Heart right ventricle (tissue), 16 donors: ENCODE measurements around the gene SEMA3G. TPM values are rescaled to one million over a fixed set of nuclear protein-coding genes. Genes with fewer than 3 reads are reported as not detected.

Source experiments
- ATAC-seq, 8 donors: fragments of 200-7000 bp; cut with Tn5 transposase; one replicate each; pipeline ENCODE4 v1.9.1; 2020; ENCODE audit warnings: mild to moderate bottlenecking in 8 of 8, moderate library complexity in 8 of 8, moderate number of reproducible peaks in 1 of 8
- DNase-seq, 2 donors: peaks; one replicate each; pipeline ENCODE4 v3.0.0-alpha.2; 2020
- H3K27ac ChIP-seq, 10 donors: fragments of 200-600 bp; sonication (generic) in 2 of 10; one replicate each; pipeline versions ENCODE4 v1.5.0 to v1.8.0; 2020 to 2022; ENCODE audit warnings: mild to moderate bottlenecking in 3 of 10
- H3K27me3 ChIP-seq, 7 donors: fragments of 200-600 bp; one replicate each; pipeline ENCODE4 v1.8.0; 2021 to 2022; ENCODE audit warnings: mild to moderate bottlenecking in 2 of 7
- H3K36me3 ChIP-seq, 9 donors: fragments of 200-600 bp; sonication (generic) in 1 of 9; one replicate each; pipeline versions ENCODE4 v1.5.0 to v1.8.0; 2020 to 2022; ENCODE audit warnings: mild to moderate bottlenecking in 2 of 9
- H3K4me1 ChIP-seq, 9 donors: fragments of 200-600 bp; sonication (generic) in 1 of 9; one replicate each; pipeline versions ENCODE4 v1.5.0 to v1.8.0; 2020 to 2022; ENCODE audit warnings: mild to moderate bottlenecking in 4 of 9
- H3K4me3 ChIP-seq, 10 donors: fragments of 200-600 bp; sonication (generic) in 2 of 10; one replicate each; pipeline versions ENCODE4 v1.5.0 to v1.8.0; 2020 to 2022; ENCODE audit warnings: mild to moderate bottlenecking in 7 of 10, moderate library complexity in 2 of 10
- H3K9me3 ChIP-seq, 11 donors: fragments of 200-600 bp in 10 of 11; sonication (generic) in 2 of 11; one replicate each; pipeline versions ENCODE4 v1.5.0 to v1.8.0; 2013 to 2022; ENCODE audit warnings: mild to moderate bottlenecking in 2 of 11, control low read depth in 1 of 11, moderate library complexity in 1 of 11
- WGBS, 2 donors: extraction: QIAGEN DNeasy Blood & Tissue Kit; methylation state at CpG; one replicate each; pipeline ENCODE4 v1.1.7; 2013; ENCODE audit warnings: inconsistent platforms in 1 of 2; 5-methylcytosine and 5-hydroxymethylcytosine counted together
- intact Hi-C, 10 donors: fragments of 100-400 bp; cut with DNase I; formaldehyde crosslinking; loops; one replicate each; pipeline versions ENCODE4 v1.11.1 to v1.14.2; 2022
- polyA plus RNA-seq, 2 donors: library from polyadenylated mRNA; stranded (reverse); fragments of 200-250 nt; gene quantifications; one replicate each; pipeline ENCODE4 v1.2.3, GENCODE V29; 2013
- total RNA-seq, 10 donors: library from RNA; stranded (reverse); fragmentation: NEBNext Ultra II Directional in 3 of 10; extraction: Animal tissue kit (Norgen Biotek cat#: 25700) in 3 of 10; gene quantifications; one replicate each; pipeline versions ENCODE4 v1.2.1 to v1.2.4, GENCODE V29; 2021 to 2023
- TF ChIP-seq, protein P1 (sequence below), 9 donors: fragments of 200-600 bp; sonication (generic) in 2 of 9; IDR thresholded peaks; one replicate each; pipeline versions ENCODE4 v1.5.0 to v1.8.0; 2021 to 2022; ENCODE audit warnings: antibody characterized with exemption in 9 of 9, mild to moderate bottlenecking in 5 of 9, moderate library complexity in 1 of 9
- donor health status: Arrhythmogenic right ventricular cardiomyopathy.
- donor health status: ischemic (EF 13 %, LVEDD 7.1; RV severe dilation, severe dysfunction).
- donor health status: healthy with polysubstance abuse.
- donor health status: DM: no; HTN: yes; CAD: no.
- donor health status: DM: no; HTN: no; CAD: no.
- donor health status: ischemic (EF 25% LVEDD 6.9; RV normal size, moderate dysfunction).
- donor health status: ischemic (EF 25% LVEDD 5.7; RV mildly dilated, moderate dysfunction).
- donor health status: healthy.
- donor health status: DM: yes; HTN: yes; CAD: no.
- donor health status: Ischemic cardiomyopathy.
- donor health status: ischemic (EF 35%, LVEDD 5.7; RV mildly dilated, moderate dysfunction).
- donor health status: nonischemic (EF 11% LVEDD 7.7; RV severe dilation, severe dysfunction).
- donor health status: DM: yes; HTN: yes; CAD: no.
- donor health status: PGD.
- donor health status: ischemic (EF 29% LVEDD 5.4; RV normal size, mild dysfunction).
- donor health status: nonischemic (EF 23%, LVEDD 6.1; RV moderate dilation, normal function).

The SEMA3G gene
- total and polyA plus RNA-seq, 12 donors, result 8.3 to 17.8 (median 15.0) TPM

DNA sequence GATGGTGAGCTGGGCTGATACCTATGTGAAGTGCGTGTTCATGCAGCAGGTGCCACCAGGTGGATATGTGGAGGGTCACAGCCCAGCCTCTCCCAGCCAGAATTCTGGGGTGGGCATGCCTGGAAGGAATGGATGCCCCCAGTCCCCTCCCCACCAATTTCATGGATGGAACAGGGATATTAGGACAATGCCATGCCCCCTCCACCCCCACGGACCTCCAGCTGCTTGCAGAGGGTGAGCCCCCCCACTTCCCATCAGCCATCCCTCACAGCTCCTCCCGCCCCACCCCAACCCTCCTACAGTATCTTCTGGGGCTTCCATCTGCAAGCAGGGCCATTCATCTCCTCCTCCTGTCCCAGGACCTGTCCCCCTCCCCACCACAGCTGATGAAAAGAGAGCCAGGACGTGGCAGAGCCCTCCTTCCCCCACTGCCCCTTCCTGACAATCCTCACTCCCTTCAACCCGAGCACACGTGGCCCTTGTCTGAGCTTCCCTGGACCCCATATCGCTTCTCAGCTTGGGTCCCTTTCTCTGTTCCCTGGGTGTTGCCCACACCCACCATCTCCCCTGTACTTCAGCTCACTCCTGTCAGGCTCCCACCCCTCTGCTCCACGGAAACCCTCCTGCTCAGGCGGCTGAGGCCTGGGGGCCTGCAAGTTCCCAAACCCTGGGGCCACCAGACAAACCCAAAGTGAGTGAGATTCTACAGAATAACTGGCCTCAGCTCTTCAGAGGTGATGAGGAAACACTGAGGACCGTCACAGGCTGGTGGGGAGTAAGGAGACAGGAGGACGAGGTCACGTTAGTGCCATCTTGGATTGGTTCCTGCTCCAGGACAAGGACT, 2.8 kb upstream of the SEMA3G start:
- TF ChIP-seq, protein P1, sequence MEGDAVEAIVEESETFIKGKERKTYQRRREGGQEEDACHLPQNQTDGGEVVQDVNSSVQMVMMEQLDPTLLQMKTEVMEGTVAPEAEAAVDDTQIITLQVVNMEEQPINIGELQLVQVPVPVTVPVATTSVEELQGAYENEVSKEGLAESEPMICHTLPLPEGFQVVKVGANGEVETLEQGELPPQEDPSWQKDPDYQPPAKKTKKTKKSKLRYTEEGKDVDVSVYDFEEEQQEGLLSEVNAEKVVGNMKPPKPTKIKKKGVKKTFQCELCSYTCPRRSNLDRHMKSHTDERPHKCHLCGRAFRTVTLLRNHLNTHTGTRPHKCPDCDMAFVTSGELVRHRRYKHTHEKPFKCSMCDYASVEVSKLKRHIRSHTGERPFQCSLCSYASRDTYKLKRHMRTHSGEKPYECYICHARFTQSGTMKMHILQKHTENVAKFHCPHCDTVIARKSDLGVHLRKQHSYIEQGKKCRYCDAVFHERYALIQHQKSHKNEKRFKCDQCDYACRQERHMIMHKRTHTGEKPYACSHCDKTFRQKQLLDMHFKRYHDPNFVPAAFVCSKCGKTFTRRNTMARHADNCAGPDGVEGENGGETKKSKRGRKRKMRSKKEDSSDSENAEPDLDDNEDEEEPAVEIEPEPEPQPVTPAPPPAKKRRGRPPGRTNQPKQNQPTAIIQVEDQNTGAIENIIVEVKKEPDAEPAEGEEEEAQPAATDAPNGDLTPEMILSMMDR (IDR thresholded peaks at IDR 0.05), result no peak
- Histone ChIP-seq H3K9me3 (no peaks in the 10 kb centered on the region), H3K36me3 (peaks cover 0 to 17% (median 0%) of the 10 kb centered on the region in 9 donors), H3K27ac (peak overlapping the region in 7 of 10 donors; percentile 38 to 99 (median 91)), H3K4me1 (peaks cover 3 to 54% (median 17%) of the 10 kb centered on the region in 9 donors), H3K27me3 (no peaks in the 10 kb centered on the region), H3K4me3 (no peak overlapping the region)
- ATAC-seq, result peak in 1 of 8 donors; percentile 3
- intact Hi-C loops, result loop anchor here in 7 of 10 donors (1.0 to 2.0 kb wide), 4 partner anchors 19 to 35 kb away; no protein-coding TSS in a partner anchor
- WGBS, 2 donors, result 40 to 49% methylated on average over 12 of the region's 12 CpGs
- DNase-seq, result no peak

DNA sequence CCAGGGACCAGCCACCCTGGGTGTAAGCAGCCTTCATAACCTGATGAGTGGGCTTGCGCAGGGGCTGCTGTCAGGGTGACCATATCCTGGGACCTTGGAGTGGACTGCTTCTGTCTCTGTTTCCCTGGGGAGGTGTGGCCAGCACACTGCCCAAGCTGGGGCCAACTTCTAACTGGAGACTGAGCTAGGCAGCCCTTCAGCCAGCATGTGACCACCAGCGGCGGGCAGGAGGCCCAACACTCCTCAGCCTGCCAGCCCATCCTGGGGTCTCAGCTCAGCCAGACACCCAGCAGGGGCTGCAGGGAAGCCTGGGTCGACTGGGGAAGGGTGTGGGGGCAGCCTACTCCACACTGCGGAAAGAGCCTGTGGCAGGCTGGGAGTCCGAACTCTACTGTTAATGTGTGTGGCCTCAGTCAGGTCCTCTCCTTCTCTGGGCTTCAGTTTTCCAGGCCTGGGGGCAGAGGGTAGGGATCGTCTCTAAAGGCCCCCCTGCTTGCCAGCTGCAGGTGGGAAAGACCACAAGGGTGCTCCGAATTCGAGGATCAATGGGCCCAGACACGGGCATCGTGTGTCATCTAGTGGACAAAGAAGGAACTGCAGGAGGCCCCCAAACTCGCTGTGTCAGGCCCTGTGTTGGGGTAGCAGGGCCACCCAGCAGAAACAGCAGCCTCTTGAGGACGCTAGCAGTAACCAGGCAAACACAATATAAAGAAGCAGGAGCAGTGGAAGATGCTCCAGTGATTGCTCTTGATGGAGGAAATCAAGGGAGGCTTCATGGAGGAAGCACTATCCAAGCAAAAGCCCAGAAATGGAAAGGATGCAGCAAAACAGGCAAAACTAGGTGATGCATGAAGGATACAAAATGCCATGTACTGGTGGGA, 2.0 kb upstream of the SEMA3G start:
- TF ChIP-seq, protein P1 (IDR thresholded peaks at IDR 0.05), result peak in 8 of 9 donors; percentile 99 to 100 (median 100)
- DNase-seq (peak; percentile 54 to 73), ATAC-seq (peak; percentile 3 to 47 (median 30))
- intact Hi-C loops, result loop anchor here in 7 of 10 donors (1.0 to 2.0 kb wide), 4 partner anchors 18 to 35 kb away; no protein-coding TSS in a partner anchor
- no peak overlapping the region for H3K4me3 ChIP-seq
- no peaks in the 10 kb centered on the region for H3K9me3 ChIP-seq
- peak overlapping the region in 7 of 10 donors; percentile 28 to 68 (median 49) for H3K27ac ChIP-seq
- H3K27me3 ChIP-seq, result no peaks in the 10 kb centered on the region
- H3K36me3 ChIP-seq, result peaks cover 0 to 15% (median 0%) of the 10 kb centered on the region in 9 donors
- H3K4me1 ChIP-seq, result peaks cover 3 to 54% (median 17%) of the 10 kb centered on the region in 9 donors
- 34 to 36% methylated on average over 13 of the region's 13 CpGs for WGBS, 2 donors

DNA sequence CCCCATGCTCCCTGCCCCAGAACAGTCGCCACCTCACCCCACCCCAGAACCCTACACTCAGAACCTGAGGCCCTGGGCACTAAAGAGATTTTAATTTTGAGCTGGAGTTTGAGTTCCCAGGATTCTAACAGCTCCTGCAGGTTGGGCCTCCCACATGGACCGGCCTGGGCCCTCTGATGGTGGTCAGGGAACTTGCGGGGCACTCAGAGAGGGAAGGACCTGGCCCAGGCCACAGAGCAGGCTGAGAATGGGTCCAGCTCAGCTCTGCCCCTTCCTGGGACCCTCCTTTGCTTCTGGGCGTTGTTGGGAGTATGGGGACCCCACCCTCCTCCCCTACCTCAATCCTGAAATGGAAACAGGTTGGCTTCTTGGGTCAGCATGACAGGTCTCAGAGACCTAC, 1.1 kb upstream of the SEMA3G start:
- TF ChIP-seq, protein P1 (IDR thresholded peaks at IDR 0.05), result no peak
- Histone ChIP-seq H3K9me3 (no peaks in the 10 kb centered on the region), H3K27ac (peak overlapping the region in 6 of 10 donors; percentile 28 to 68 (median 38)), H3K4me1 (peaks cover 3 to 52% (median 17%) of the 10 kb centered on the region in 9 donors), H3K4me3 (no peak overlapping the region), H3K36me3 (peaks cover 0 to 7% (median 0%) of the 10 kb centered on the region in 9 donors), H3K27me3 (no peaks in the 10 kb centered on the region)
- peak in 1 of 8 donors; percentile 1 for ATAC-seq
- intact Hi-C loops, result loop anchor here in 3 of 10 donors (2.0 kb wide), 1 partner anchor 17 kb away; no protein-coding TSS in a partner anchor
- no peak for DNase-seq
- WGBS, 2 donors, result 87 to 95% methylated on average over 4 of the region's 4 CpGs
